IMR-90 (cell line): ENCODE measurements around the gene EMILIN2. TPM values are rescaled to one million over a fixed set of nuclear protein-coding genes. Genes with fewer than 3 reads are reported as not detected.

ENCODE experiments used
- ATAC-seq: fragments of 200-7000 bp; cut with Tn5 transposase; 2 replicates; pipeline ENCODE4 v1.9.1; 2020; ENCODE audit warnings: low read depth, mild to moderate bottlenecking, moderate library complexity
- BruUV-seq: library from RNA; stranded (reverse); fragments of 400-500 nt; replicated peaks from 2 replicates; lab custom pipeline; 2021; lab: Mats Ljungman, UMichigan
- CTCF ChIA-PET: fragments of 300-600 bp; formaldehyde crosslinking; extraction: SDS; loops from one replicate; lab custom pipeline; 2021; ENCODE audit warnings: antibody characterized with exemption; lab: Yijun Ruan, JAX
- POLR2A ChIA-PET: fragments of 300-600 bp; sonication (Branson Sonifier 250); formaldehyde crosslinking; loops from one replicate; lab custom pipeline; 2022; ENCODE audit warnings: antibody characterized with exemption; ENCODE audit not compliant: unreplicated experiment; lab: Charles Lee
- DNase-seq: peaks from one replicate; pipeline ENCODE4 v3.0.0; 2013
- H2AFZ ChIP-seq: replicated peaks from 2 replicates; pipeline ENCODE3; 2013; ENCODE audit warnings: low read length, mild to moderate bottlenecking; ENCODE audit not compliant: poor library complexity
- H2AK5ac ChIP-seq: 2 replicates; pipeline ENCODE4 v1.6.1; 2013; ENCODE audit warnings: low read depth, low read length, inconsistent platforms
- H2AK9ac ChIP-seq: replicated peaks from 2 replicates; pipeline ENCODE3; 2013; ENCODE audit warnings: mild to moderate bottlenecking, low read depth, low read length, moderate library complexity; ENCODE audit not compliant: poor library complexity
- H2BK120ac ChIP-seq: 2 replicates; pipeline ENCODE4 v1.6.1; 2013; ENCODE audit warnings: low read depth, low read length, inconsistent platforms
- H2BK15ac ChIP-seq: 3 replicates; pipeline ENCODE4 v1.6.1; 2013; ENCODE audit warnings: low read depth, low read length, inconsistent platforms
- H2BK20ac ChIP-seq: 2 replicates; pipeline ENCODE4 v1.6.1; 2013; ENCODE audit warnings: low read depth, mild to moderate bottlenecking, inconsistent platforms, low read length, moderate library complexity
- H2BK5ac ChIP-seq: 2 replicates; pipeline ENCODE4 v1.6.1; 2013; ENCODE audit warnings: mild to moderate bottlenecking, low read depth, low read length, inconsistent platforms; ENCODE audit not compliant: poor library complexity, severe bottlenecking
- H3K14ac ChIP-seq: replicated peaks from 2 replicates; pipeline ENCODE4 v1.6.1; 2013; ENCODE audit warnings: low read depth, low read length, inconsistent platforms
- H3K18ac ChIP-seq: 2 replicates; pipeline ENCODE4 v1.6.1; 2013; ENCODE audit warnings: low read depth, low read length, control low read depth
- H3K23ac ChIP-seq: 2 replicates; pipeline ENCODE4 v1.6.1; 2013; ENCODE audit warnings: low read depth, low read length, inconsistent platforms
- H3K27ac ChIP-seq: 2 replicates; pipeline ENCODE4 v1.5.1; 2013; ENCODE audit warnings: mild to moderate bottlenecking, control low read depth, low read length; ENCODE audit not compliant: insufficient read depth
- H3K27me3 ChIP-seq: 2 replicates; pipeline ENCODE4 v1.6.1; 2013; ENCODE audit warnings: low read length; ENCODE audit not compliant: control insufficient read depth, insufficient read depth
- H3K36me3 ChIP-seq: 2 replicates; pipeline ENCODE4 v1.6.1; 2013; ENCODE audit warnings: low read length, mixed read lengths; ENCODE audit not compliant: control insufficient read depth, insufficient read depth
- H3K4ac ChIP-seq: 2 replicates; pipeline ENCODE4 v1.6.1; 2013; ENCODE audit warnings: low read depth, low read length, inconsistent platforms
- H3K4me1 ChIP-seq: 2 replicates; pipeline ENCODE4 v1.6.1; 2013; ENCODE audit warnings: low read length, mixed read lengths; ENCODE audit not compliant: control insufficient read depth, insufficient read depth
- H3K4me2 ChIP-seq: 2 replicates; pipeline ENCODE4 v1.6.1; 2013; ENCODE audit warnings: low read depth, mild to moderate bottlenecking, control low read depth, low read length, moderate library complexity
- H3K4me3 ChIP-seq: 2 replicates; pipeline ENCODE4 v1.5.1; 2013; ENCODE audit warnings: low read depth, mild to moderate bottlenecking, control low read depth, low read length, moderate library complexity; ENCODE audit not compliant: insufficient read depth
- H3K56ac ChIP-seq: 2 replicates; pipeline ENCODE4 v1.6.1; 2013; ENCODE audit warnings: low read length, inconsistent platforms; ENCODE audit not compliant: insufficient read depth; ENCODE audit errors: extremely low read depth
- H3K79me1 ChIP-seq, 2 experiments: 2 replicates each; pipeline ENCODE4 v1.6.1; 2013; ENCODE audit warnings: low read length in 2 of 2, inconsistent platforms in 1 of 2, low read depth in 1 of 2
- H3K9ac ChIP-seq: 2 replicates; pipeline ENCODE4 v1.6.1; 2013; ENCODE audit warnings: low read depth, low read length, control low read depth
- H3K9me1 ChIP-seq: 2 replicates; pipeline ENCODE4 v1.6.1; 2013; ENCODE audit warnings: low read length, inconsistent platforms; ENCODE audit not compliant: insufficient read depth
- H3K9me3 ChIP-seq: 2 replicates; pipeline ENCODE4 v1.6.1; 2013; ENCODE audit warnings: low read length; ENCODE audit not compliant: control insufficient read depth, insufficient read depth
- H4K20me1 ChIP-seq: 2 replicates; pipeline ENCODE4 v1.6.1; 2013; ENCODE audit warnings: low read length, inconsistent platforms; ENCODE audit not compliant: insufficient read depth
- H4K5ac ChIP-seq: 2 replicates; pipeline ENCODE4 v1.6.1; 2013; ENCODE audit warnings: mild to moderate bottlenecking, low read depth, low read length, control low read depth
- H4K8ac ChIP-seq, 2 experiments: 2 replicates each; pipeline ENCODE4 v1.6.1; 2013; ENCODE audit warnings: low read depth in 2 of 2, low read length in 2 of 2, control low read depth in 1 of 2, inconsistent platforms in 1 of 2
- H4K91ac ChIP-seq: 2 replicates; pipeline ENCODE4 v1.6.1; 2013; ENCODE audit warnings: low read depth, low read length, inconsistent platforms; ENCODE audit not compliant: insufficient read depth
- CEBPB ChIP-seq: IDR thresholded peaks from 2 replicates; pipeline ENCODE4 v1.6.1; 2012; ENCODE audit warnings: low read depth, low read length, improper control_type of control experiment
- CHD1 ChIP-seq: IDR thresholded peaks from 2 replicates; pipeline ENCODE4 v1.6.1; 2012; ENCODE audit warnings: low read depth, low read length, improper control_type of control experiment
- ELK1 ChIP-seq: fragments of 150-350 bp; IDR thresholded peaks from 2 replicates; pipeline ENCODE4 v1.6.1; 2016; ENCODE audit warnings: low read depth, mild to moderate bottlenecking, low read length, moderate library complexity, borderline replicate concordance
- MAZ ChIP-seq: IDR thresholded peaks from 2 replicates; pipeline ENCODE4 v1.6.1; 2012; ENCODE audit warnings: low read depth, mild to moderate bottlenecking, low read length, improper control_type of control experiment, moderate library complexity, borderline replicate concordance
- MXI1 ChIP-seq: IDR thresholded peaks from 2 replicates; pipeline ENCODE4 v1.6.1; 2012; ENCODE audit warnings: low read depth, mild to moderate bottlenecking, low read length, moderate library complexity, borderline replicate concordance
- NFE2L2 ChIP-seq: fragments of 150-350 bp; IDR thresholded peaks from 2 replicates; pipeline ENCODE4 v1.6.1; 2016; ENCODE audit warnings: low read depth, mild to moderate bottlenecking, low read length
- POLR2A ChIP-seq: IDR thresholded peaks from 2 replicates; pipeline ENCODE4 v1.6.1; 2012; ENCODE audit warnings: mild to moderate bottlenecking, low read depth, low read length
- RAD21 ChIP-seq: IDR thresholded peaks from 2 replicates; pipeline ENCODE4 v1.6.1; 2012; ENCODE audit warnings: low read length, improper control_type of control experiment
- SMC3 ChIP-seq: fragments of 150-350 bp; IDR thresholded peaks from 2 replicates; pipeline ENCODE4 v1.6.1; 2016; ENCODE audit warnings: low read depth, mild to moderate bottlenecking, antibody characterized with exemption, low read length, moderate library complexity
- USF2 ChIP-seq: fragments of 150-350 bp; IDR thresholded peaks from 2 replicates; pipeline ENCODE4 v1.6.1; 2017; ENCODE audit warnings: mild to moderate bottlenecking, antibody characterized with exemption, low read length, low read depth
- WGBS, 2 experiments: methylation state at CpG; one replicate each; pipeline versions ENCODE4 v1.1.5 to v1.1.7; 2013; ENCODE audit warnings: missing lambda C conversion rate in 2 of 2; ENCODE audit not compliant: insufficient read length in 1 of 2; ENCODE audit errors: extremely low coverage in 2 of 2; 5-methylcytosine and 5-hydroxymethylcytosine counted together
- dilution Hi-C: fragments of 300-500 bp; cut with HindIII; formaldehyde crosslinking; loops from one replicate; pipeline ENCODE4 v1.14.3; 2018; ENCODE audit warnings: low sequenced_read_pairs; ENCODE audit not compliant: unreplicated experiment
- in situ Hi-C: fragments of 300-500 bp; cut with MboI; formaldehyde crosslinking; loops from 3 replicates; pipeline ENCODE4 v1.14.3; 2019; ENCODE audit warnings: low sequenced_read_pairs, inconsistent platforms, mixed read lengths
- intact Hi-C: fragments of 100-400 bp; cut with micrococcal nuclease; formaldehyde crosslinking; loops from 2 replicates; pipeline ENCODE4 v1.10.0; 2022
- polyA plus RNA-seq, 3 experiments: library from polyadenylated mRNA; depleted of rRNA; stranded (reverse); fragments of >200 nt; gene quantifications; 2 replicates each; pipeline ENCODE4 v1.2.3, GENCODE V29; 2012; ENCODE audit warnings: low replicate concordance in 1 of 3
- total RNA-seq: library from RNA; depleted of rRNA; stranded (reverse); fragments of >200 nt; gene quantifications from 2 replicates; pipeline ENCODE4 v1.2.3, GENCODE V29; 2012

Gene EMILIN2
- total and polyA plus RNA-seq, 2 of the 4 experiments (the other 2 are of a cell fraction) = under 0.01 to 0.14 TPM

GRCh38 chr18:2919600-2919999, 72.8 kb downstream of the EMILIN2 start:
- Histone ChIP-seq H2AFZ (no peak overlapping the region), H2BK5ac (no peak overlapping the region), H3K9me1 (peaks cover 4% of the 10 kb centered on the region; the same call in 1 of the 2 replicates), H3K79me1 (peaks cover 0 to 3% of the 10 kb centered on the region in 2 experiments; a peak in 1 of 4 replicates), H2BK120ac (no peak overlapping the region), H3K27ac (no peak overlapping the region), H3K4me3 (no peak overlapping the region), H2AK9ac (no peak overlapping the region), H3K14ac (no peak overlapping the region), H3K27me3 (no peaks in the 10 kb centered on the region), H4K91ac (no peak overlapping the region), H3K56ac (no peak overlapping the region), H3K9ac (no peak overlapping the region), H3K4me2 (no peak overlapping the region), H3K4ac (no peak overlapping the region), H3K18ac (no peak overlapping the region), H2AK5ac (no peak overlapping the region), H3K4me1 (0 out of 2 replicates have a peak, but pooled peaks cover 1% of the 10 kb centered on the region), H2BK20ac (no peak overlapping the region), H2BK15ac (no peak overlapping the region), H4K20me1 (no peaks in the 10 kb centered on the region; the same call in none of the 2 replicates), H4K8ac (no peak overlapping the region), H3K23ac (no peak overlapping the region), H4K5ac (no peak overlapping the region), H3K36me3 (peaks cover 61% of the 10 kb centered on the region), H3K9me3 (no peaks in the 10 kb centered on the region)
- CTCF ChIA-PET = no interaction called here
- POLR2A ChIA-PET = no interaction called here
- no peak for ATAC-seq
- 100% methylated on average over 1 of the region's 5 CpGs; no CpG with 5 or more reads in 1 of the 2 experiments for WGBS, 2 experiments
- intact Hi-C loops (no loop called here), dilution Hi-C loops (no loop called here), in situ Hi-C loops (no loop called here)
- no peak for TF ChIP-seq NFE2L2
- TF ChIP-seq SMC3 = no peak
- TF ChIP-seq CEBPB = no peak
- TF ChIP-seq MXI1 = no peak
- TF ChIP-seq ELK1 = no peak
- no peak for TF ChIP-seq MAZ
- no peak for TF ChIP-seq USF2
- TF ChIP-seq RAD21 = no peak
- no peak for TF ChIP-seq CHD1
- TF ChIP-seq POLR2A = no peak
- no peak for DNase-seq
- BruUV-seq = no TSS peak
